ENCODE data around the gene AIG1. TPM values are rescaled to one million over a fixed set of nuclear protein-coding genes. Genes with fewer than 3 reads are reported as not detected.

The AIG1 gene
- total RNA-seq, 2 experiments from 2014 or later, result 0.40 to 0.85 TPM

DNA sequence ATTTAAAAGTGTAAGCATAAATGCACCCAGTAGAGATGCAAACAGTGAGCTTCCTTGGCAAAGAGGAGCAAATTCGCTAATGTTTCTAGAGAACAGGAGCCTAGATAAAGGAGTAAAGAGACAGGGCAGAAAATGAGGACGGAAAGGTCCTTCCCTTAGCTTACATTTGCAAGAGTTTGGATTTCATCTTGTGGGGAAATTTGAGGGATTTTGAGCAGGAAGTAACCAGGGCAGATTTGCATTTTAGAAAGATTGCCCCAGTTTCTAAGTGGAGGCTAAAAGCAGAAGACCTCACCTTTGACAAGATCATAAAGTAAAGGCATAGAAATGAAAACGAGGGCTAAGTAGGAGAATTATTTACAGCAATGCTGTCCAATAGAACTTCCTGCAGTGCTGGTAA, 309.3 kb downstream of the AIG1 start:
- Histone ChIP-seq H3K27ac (ENCODE audit: low read depth, low read length, poor library complexity, severe bottlenecking) (no peak overlapping the region), H3K9me2 (ENCODE audit: insufficient read depth, low read length) (no peaks in the 10 kb centered on the region), H3K4me2 (ENCODE audit: low read length) (no peak overlapping the region), H3K4me1 (ENCODE audit: insufficient read depth, low read length, poor library complexity, severe bottlenecking) (no peaks in the 10 kb centered on the region), H4K20me1 (ENCODE audit: insufficient read depth, low read length) (no peaks in the 10 kb centered on the region), H3K36me3 (ENCODE audit: insufficient read depth, low read length) (no peaks in the 10 kb centered on the region), H3K79me2 (ENCODE audit: insufficient read depth, low read depth, low read length) (no peaks in the 10 kb centered on the region), H3K4me3 (ENCODE audit: low read depth, low read length, poor library complexity, severe bottlenecking) (no peak overlapping the region), H3K9me3 (ENCODE audit: low read length) (no peaks in the 10 kb centered on the region), H2AFZ (ENCODE audit: low read length) (no peak overlapping the region)
- no peak for DNase-seq (ENCODE audit: low spot score)
- intact Hi-C loops (cut with micrococcal nuclease; ENCODE audit: unreplicated experiment), result no loop called here
- no TSS peak for BruUV-seq (replicated peaks)
- POLR2A ChIA-PET, result interaction anchor here (1.1 to 1.2 kb wide), 2 partner anchors 33 to 621 kb away, joined by 3 read pairs; no protein-coding TSS in a partner anchor
- TF ChIP-seq EZH2phosphoT487 (IDR thresholded peaks at IDR 0.05; ENCODE audit: borderline replicate concordance, low read depth, low read length), result no peak
- TF ChIP-seq, protein P1, sequence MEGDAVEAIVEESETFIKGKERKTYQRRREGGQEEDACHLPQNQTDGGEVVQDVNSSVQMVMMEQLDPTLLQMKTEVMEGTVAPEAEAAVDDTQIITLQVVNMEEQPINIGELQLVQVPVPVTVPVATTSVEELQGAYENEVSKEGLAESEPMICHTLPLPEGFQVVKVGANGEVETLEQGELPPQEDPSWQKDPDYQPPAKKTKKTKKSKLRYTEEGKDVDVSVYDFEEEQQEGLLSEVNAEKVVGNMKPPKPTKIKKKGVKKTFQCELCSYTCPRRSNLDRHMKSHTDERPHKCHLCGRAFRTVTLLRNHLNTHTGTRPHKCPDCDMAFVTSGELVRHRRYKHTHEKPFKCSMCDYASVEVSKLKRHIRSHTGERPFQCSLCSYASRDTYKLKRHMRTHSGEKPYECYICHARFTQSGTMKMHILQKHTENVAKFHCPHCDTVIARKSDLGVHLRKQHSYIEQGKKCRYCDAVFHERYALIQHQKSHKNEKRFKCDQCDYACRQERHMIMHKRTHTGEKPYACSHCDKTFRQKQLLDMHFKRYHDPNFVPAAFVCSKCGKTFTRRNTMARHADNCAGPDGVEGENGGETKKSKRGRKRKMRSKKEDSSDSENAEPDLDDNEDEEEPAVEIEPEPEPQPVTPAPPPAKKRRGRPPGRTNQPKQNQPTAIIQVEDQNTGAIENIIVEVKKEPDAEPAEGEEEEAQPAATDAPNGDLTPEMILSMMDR (conservative IDR thresholded peaks at IDR 0.05; ENCODE audit: low read length), result no peak
- CTCF ChIA-PET (ENCODE audit: unreplicated experiment), result no interaction called here

DNA sequence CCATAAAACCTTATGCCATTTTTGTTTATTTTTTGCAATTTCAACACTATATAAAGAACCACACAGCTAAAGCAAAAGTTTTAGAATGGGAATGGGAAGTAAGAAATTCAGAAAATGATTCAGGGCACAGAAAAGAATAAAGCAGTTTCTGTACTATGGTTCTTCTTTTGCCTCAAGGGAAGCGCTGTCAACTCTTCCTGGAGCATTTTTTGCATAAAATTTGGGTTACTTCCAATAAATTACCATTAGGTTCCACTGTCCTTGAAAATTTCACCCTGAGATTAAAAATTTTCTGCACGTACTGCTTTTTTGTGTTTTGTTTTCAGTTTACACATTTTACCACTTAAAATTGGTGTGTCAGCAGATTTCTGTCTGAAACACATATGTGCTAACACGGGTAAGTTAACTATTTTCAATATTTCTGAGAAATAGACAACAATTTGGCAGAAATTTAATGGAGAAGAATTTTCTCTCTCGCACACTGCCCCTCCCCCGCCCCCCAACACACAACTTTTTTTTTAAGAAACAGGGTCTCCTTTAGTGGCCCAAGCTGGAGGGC, 310.2 kb downstream of the AIG1 start:
- TF ChIP-seq, protein P1 (conservative IDR thresholded peaks at IDR 0.05; ENCODE audit: low read length), result no peak
- no peak for TF ChIP-seq EZH2phosphoT487 (IDR thresholded peaks at IDR 0.05; ENCODE audit: borderline replicate concordance, low read depth, low read length)
- H3K9me2 ChIP-seq (ENCODE audit: insufficient read depth, low read length), result no peaks in the 10 kb centered on the region
- CTCF ChIA-PET (ENCODE audit: unreplicated experiment), result no interaction called here
- no peaks in the 10 kb centered on the region for H3K4me1 ChIP-seq (ENCODE audit: insufficient read depth, low read length, poor library complexity, severe bottlenecking)
- no peaks in the 10 kb centered on the region for H3K79me2 ChIP-seq (ENCODE audit: insufficient read depth, low read depth, low read length)
- H3K36me3 ChIP-seq (ENCODE audit: insufficient read depth, low read length), result no peaks in the 10 kb centered on the region
- intact Hi-C loops (cut with micrococcal nuclease; ENCODE audit: unreplicated experiment), result no loop called here
- H3K9me3 ChIP-seq (ENCODE audit: low read length), result no peaks in the 10 kb centered on the region
- H3K4me2 ChIP-seq (ENCODE audit: low read length), result no peak overlapping the region
- BruUV-seq (replicated peaks), result no TSS peak
- no peak for DNase-seq (ENCODE audit: low spot score)
- no peaks in the 10 kb centered on the region for H4K20me1 ChIP-seq (ENCODE audit: insufficient read depth, low read length)
- H3K27ac ChIP-seq (ENCODE audit: low read depth, low read length, poor library complexity, severe bottlenecking), result no peak overlapping the region
- POLR2A ChIA-PET, result interaction anchor here (0.5 to 1.2 kb wide), 4 partner anchors 34 to 1639 kb away, joined by 3 read pairs; no protein-coding TSS in a partner anchor
- H2AFZ ChIP-seq (ENCODE audit: low read length), result no peak overlapping the region
- H3K4me3 ChIP-seq (ENCODE audit: low read depth, low read length, poor library complexity, severe bottlenecking), result no peak overlapping the region

DNA sequence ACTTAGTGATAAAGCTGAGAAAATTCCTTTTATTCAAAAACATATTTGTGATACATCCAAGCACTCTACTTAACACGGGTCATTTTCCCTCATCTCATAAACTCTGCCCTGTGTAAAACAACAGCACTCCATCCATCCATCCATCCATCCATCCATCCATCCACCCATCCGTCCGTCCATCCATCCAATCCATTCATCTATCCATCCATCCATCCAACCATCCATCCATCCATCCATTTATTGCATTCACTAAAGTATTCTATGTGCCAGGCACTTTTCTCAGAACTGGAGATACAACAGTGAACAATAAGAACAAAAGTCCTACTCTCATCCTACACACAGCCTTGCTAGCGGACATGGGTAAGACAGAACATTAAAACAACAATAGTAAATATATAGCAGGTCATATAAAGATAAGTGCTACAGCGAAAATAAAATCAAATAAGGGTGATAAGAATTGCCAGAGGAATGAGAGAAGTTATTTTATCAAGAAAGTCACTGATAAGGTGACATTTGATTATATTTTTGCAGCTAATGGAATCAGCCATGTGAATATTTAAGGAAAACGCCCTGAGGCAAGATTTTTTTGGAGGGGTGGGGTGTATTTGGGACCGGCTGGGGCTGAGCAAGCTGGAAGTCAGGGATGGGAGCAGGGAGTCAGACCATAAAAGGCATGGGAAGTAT, 311.7 kb downstream of the AIG1 start:
- H3K36me3 ChIP-seq (ENCODE audit: insufficient read depth, low read length), result no peaks in the 10 kb centered on the region
- ChIA-PET POLR2A (no interaction called here), CTCF (ENCODE audit: unreplicated experiment) (no interaction called here)
- BruUV-seq (replicated peaks), result no TSS peak
- no peak overlapping the region for H2AFZ ChIP-seq (ENCODE audit: low read length)
- intact Hi-C loops (cut with micrococcal nuclease; ENCODE audit: unreplicated experiment), result no loop called here
- H3K4me1 ChIP-seq (ENCODE audit: insufficient read depth, low read length, poor library complexity, severe bottlenecking), result no peaks in the 10 kb centered on the region
- no peak overlapping the region for H3K4me2 ChIP-seq (ENCODE audit: low read length)
- no peaks in the 10 kb centered on the region for H4K20me1 ChIP-seq (ENCODE audit: insufficient read depth, low read length)
- no peaks in the 10 kb centered on the region for H3K9me2 ChIP-seq (ENCODE audit: insufficient read depth, low read length)
- TF ChIP-seq, protein P1 (conservative IDR thresholded peaks at IDR 0.05; ENCODE audit: low read length), result no peak
- TF ChIP-seq EZH2phosphoT487 (IDR thresholded peaks at IDR 0.05; ENCODE audit: borderline replicate concordance, low read depth, low read length), result no peak
- DNase-seq (ENCODE audit: low spot score), result no peak
- no peaks in the 10 kb centered on the region for H3K79me2 ChIP-seq (ENCODE audit: insufficient read depth, low read depth, low read length)
- H3K27ac ChIP-seq (ENCODE audit: low read depth, low read length, poor library complexity, severe bottlenecking), result no peak overlapping the region
- no peaks in the 10 kb centered on the region for H3K9me3 ChIP-seq (ENCODE audit: low read length)
- no peak overlapping the region for H3K4me3 ChIP-seq (ENCODE audit: low read depth, low read length, poor library complexity, severe bottlenecking)
